ENCODE results near the gene RGPD3. TPM values are rescaled to one million over a fixed set of nuclear protein-coding genes. Genes with fewer than 3 reads are reported as not detected.

Gene RGPD3
- polyA plus RNA-seq, 1 experiment, result 0.02 TPM

DNA sequence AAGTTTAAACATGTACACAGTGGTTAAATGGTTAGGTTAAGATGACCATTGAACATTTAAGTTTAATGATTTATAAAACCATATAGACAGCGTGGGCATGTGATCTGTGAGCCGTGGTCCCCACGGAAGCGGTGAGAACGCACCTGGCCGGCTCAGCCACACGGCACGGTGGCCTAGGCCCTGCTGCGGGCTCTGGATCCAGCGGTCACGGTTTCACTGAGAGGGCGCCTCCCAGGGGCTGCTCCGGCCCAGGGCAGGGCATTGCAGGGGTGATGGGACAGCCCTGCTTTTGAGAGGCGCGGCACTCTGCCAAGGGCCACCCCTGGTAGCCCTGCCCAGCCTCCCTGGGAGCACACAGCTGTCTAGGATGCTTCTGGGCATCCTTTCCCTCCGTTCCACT, 124.9 kb downstream of the RGPD3 start:
- no peak for DNase-seq (ENCODE audit: low read depth)
- CTCF ChIA-PET, result no interaction called here
- Histone ChIP-seq H3K27me3 (ENCODE audit: control insufficient read depth, insufficient read depth, low read length) (no peaks in the 10 kb centered on the region), H3K36me3 (ENCODE audit: control insufficient read depth, insufficient read depth, low read length) (no peaks in the 10 kb centered on the region), H3K4me3 (ENCODE audit: low read depth, low read length) (no peak overlapping the region)
- TF ChIP-seq, protein P1, sequence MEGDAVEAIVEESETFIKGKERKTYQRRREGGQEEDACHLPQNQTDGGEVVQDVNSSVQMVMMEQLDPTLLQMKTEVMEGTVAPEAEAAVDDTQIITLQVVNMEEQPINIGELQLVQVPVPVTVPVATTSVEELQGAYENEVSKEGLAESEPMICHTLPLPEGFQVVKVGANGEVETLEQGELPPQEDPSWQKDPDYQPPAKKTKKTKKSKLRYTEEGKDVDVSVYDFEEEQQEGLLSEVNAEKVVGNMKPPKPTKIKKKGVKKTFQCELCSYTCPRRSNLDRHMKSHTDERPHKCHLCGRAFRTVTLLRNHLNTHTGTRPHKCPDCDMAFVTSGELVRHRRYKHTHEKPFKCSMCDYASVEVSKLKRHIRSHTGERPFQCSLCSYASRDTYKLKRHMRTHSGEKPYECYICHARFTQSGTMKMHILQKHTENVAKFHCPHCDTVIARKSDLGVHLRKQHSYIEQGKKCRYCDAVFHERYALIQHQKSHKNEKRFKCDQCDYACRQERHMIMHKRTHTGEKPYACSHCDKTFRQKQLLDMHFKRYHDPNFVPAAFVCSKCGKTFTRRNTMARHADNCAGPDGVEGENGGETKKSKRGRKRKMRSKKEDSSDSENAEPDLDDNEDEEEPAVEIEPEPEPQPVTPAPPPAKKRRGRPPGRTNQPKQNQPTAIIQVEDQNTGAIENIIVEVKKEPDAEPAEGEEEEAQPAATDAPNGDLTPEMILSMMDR (IDR thresholded peaks at IDR 0.05; ENCODE audit: insufficient read depth, low read depth, low read length), result no peak
- POLR2A ChIA-PET, result no interaction called here

DNA sequence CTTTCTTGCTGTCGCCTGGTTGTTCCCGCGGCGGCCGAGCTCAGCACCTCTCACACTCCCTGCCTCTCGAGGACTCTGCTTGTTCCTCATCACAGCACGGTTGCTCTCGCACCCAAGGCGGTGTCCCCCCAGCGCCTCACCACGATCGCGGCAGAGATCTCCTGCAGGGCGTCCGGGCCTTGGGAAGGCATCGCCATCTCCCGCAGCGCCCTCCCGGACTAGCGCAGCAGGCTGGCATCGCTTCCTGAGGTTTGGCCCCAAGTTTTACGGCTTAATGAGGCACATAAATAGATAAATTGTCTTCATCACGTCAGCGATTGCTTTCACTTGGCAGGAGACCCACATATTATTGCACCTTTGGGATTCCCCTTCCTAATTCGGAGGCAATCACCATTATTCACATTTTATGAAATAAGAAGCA, 125.4 kb downstream of the RGPD3 start:
- Histone ChIP-seq H3K4me3 (ENCODE audit: low read depth, low read length) (no peak overlapping the region), H3K27me3 (ENCODE audit: control insufficient read depth, insufficient read depth, low read length) (no peaks in the 10 kb centered on the region), H3K36me3 (ENCODE audit: control insufficient read depth, insufficient read depth, low read length) (no peaks in the 10 kb centered on the region)
- ChIA-PET POLR2A (no interaction called here), CTCF (no interaction called here)
- DNase-seq (ENCODE audit: low read depth), result no peak
- TF ChIP-seq, protein P1 (IDR thresholded peaks at IDR 0.05; ENCODE audit: insufficient read depth, low read depth, low read length), result no peak

DNA sequence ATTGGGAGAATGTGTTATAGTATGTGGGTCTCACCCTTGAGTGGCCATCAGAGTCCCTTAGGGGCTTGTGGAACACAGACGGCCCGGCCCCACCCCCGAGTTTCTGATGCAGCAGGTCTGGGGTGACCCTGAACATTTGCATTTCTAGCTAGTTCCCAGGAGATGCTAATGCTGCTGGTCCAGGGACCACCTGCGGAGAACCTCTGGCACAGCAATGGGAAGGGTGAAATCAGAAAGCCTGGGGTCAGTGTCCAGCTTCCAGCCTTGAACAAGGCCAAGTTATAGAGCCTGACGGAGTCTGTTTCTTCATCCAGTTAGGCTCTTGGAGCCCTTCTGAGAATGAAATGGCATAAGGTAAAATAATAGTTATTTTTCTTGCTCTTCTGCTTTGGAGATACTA, 126.5 kb downstream of the RGPD3 start:
- TF ChIP-seq, protein P1 (IDR thresholded peaks at IDR 0.05; ENCODE audit: insufficient read depth, low read depth, low read length), result no peak
- ChIA-PET POLR2A (no interaction called here), CTCF (no interaction called here)
- Histone ChIP-seq H3K36me3 (ENCODE audit: control insufficient read depth, insufficient read depth, low read length) (no peaks in the 10 kb centered on the region), H3K27me3 (ENCODE audit: control insufficient read depth, insufficient read depth, low read length) (no peaks in the 10 kb centered on the region), H3K4me3 (ENCODE audit: low read depth, low read length) (no peak overlapping the region)
- no peak for DNase-seq (ENCODE audit: low read depth)

Other genes starting within 250 kb of the RGPD3 start
- gene CD8B2, start 19.0 kb upstream of the RGPD3 start, polyA plus RNA-seq (2011; rRNA removed), result not detected in 2 replicates